Right atrium auricular region (tissue), 2 donors: ENCODE measurements around the gene PRDM16. TPM values are rescaled to one million over a fixed set of nuclear protein-coding genes. Genes with fewer than 3 reads are reported as not detected.

Experiments used
- DNase-seq: peaks from one replicate; pipeline ENCODE4 v3.0.0-alpha.2; 2019; ENCODE audit warnings: low spot score
- H3K27ac ChIP-seq, 2 donors: fragments of 200-600 bp; sonication (generic); 1 replicate in 1 of 2; 2 replicates in 1 of 2; pipeline ENCODE4 v1.5.1; 2016 to 2019
- H3K27me3 ChIP-seq, 2 donors: fragments of 200-600 bp; sonication (generic); one replicate each; pipeline versions ENCODE4 v1.5.1 to v1.6.0; 2017 to 2019
- H3K36me3 ChIP-seq: fragments of 200-600 bp; sonication (generic); one replicate; pipeline ENCODE4 v1.5.1; 2016
- H3K4me1 ChIP-seq, 2 donors: fragments of 200-600 bp; sonication (generic); one replicate each; pipeline versions ENCODE4 v1.5.1 to v1.6.0; 2017 to 2019
- H3K4me3 ChIP-seq, 2 donors: fragments of 200-600 bp; sonication (generic); 1 replicate in 1 of 2; 2 replicates in 1 of 2; pipeline ENCODE4 v1.5.1; 2017 to 2019; ENCODE audit warnings: mild to moderate bottlenecking in 1 of 2, moderate library complexity in 1 of 2
- H3K9me3 ChIP-seq, 2 donors: fragments of 200-600 bp; sonication (generic); one replicate each; pipeline ENCODE4 v1.5.1; 2019
- CTCF ChIP-seq, 2 donors: fragments of 200-600 bp; sonication (generic); IDR thresholded peaks; one replicate each; pipeline ENCODE4 v1.5.1; 2019; ENCODE audit warnings: antibody characterized with exemption in 2 of 2
- total RNA-seq, 2 donors: library from RNA; depleted of rRNA; stranded (reverse); fragments of >200 nt; gene quantifications; one replicate each; pipeline ENCODE4 v1.1.0, GENCODE V29; 2016

The PRDM16 gene
- total RNA-seq, 2 donors from 2014 or later = 0.22 to 3.3 TPM

- no peak for TF ChIP-seq CTCF (IDR thresholded peaks at IDR 0.05)
- H3K4me3 ChIP-seq = no peak overlapping the region
- no peak for DNase-seq
Measured at GRCh38 chr1:3242408-3243260, 173.6 kb downstream of the PRDM16 start.

GRCh38 chr1:3243304-3243703, 174.3 kb downstream of the PRDM16 start:
- TF ChIP-seq CTCF (IDR thresholded peaks at IDR 0.05) = no peak
- no peaks in the 10 kb centered on the region for H3K27me3 ChIP-seq
- no peak overlapping the region for H3K4me3 ChIP-seq

More at GRCh38 chr1:3242408-3243260, 173.6 kb downstream of the PRDM16 start:
- Histone ChIP-seq H3K9me3 (peaks cover 0 to 12% of the 10 kb centered on the region in 2 donors), H3K27ac (no peak overlapping the region), H3K4me1 (no peaks in the 10 kb centered on the region), H3K27me3 (no peaks in the 10 kb centered on the region), H3K36me3 (no peaks in the 10 kb centered on the region)

GRCh38 chr1:3244025-3244926, 175.3 kb downstream of the PRDM16 start:
- no peak for TF ChIP-seq CTCF (IDR thresholded peaks at IDR 0.05)
- Histone ChIP-seq H3K4me1 (no peaks in the 10 kb centered on the region), H3K36me3 (no peaks in the 10 kb centered on the region), H3K4me3 (no peak overlapping the region), H3K27ac (no peak overlapping the region), H3K27me3 (no peaks in the 10 kb centered on the region), H3K9me3 (peaks cover 0 to 2% of the 10 kb centered on the region in 2 donors)
- no peak for DNase-seq

More at GRCh38 chr1:3243304-3243703, 174.3 kb downstream of the PRDM16 start:
- H3K4me1 ChIP-seq = no peaks in the 10 kb centered on the region
- no peak for DNase-seq
- no peaks in the 10 kb centered on the region for H3K36me3 ChIP-seq
- H3K27ac ChIP-seq = no peak overlapping the region
- H3K9me3 ChIP-seq = peaks cover 0 to 11% of the 10 kb centered on the region in 2 donors

- Histone ChIP-seq H3K4me1 (no peaks in the 10 kb centered on the region), H3K4me3 (no peak overlapping the region), H3K9me3 (no peaks in the 10 kb centered on the region), H3K27ac (no peak overlapping the region), H3K27me3 (no peaks in the 10 kb centered on the region), H3K36me3 (no peaks in the 10 kb centered on the region)
- TF ChIP-seq CTCF (IDR thresholded peaks at IDR 0.05) = no peak
- no peak for DNase-seq
Measured at GRCh38 chr1:3244927-3245315, 175.9 kb downstream of the PRDM16 start.

- no peak overlapping the region for H3K27ac ChIP-seq
- H3K9me3 ChIP-seq = no peaks in the 10 kb centered on the region
- H3K4me1 ChIP-seq = no peaks in the 10 kb centered on the region
- no peak for TF ChIP-seq CTCF (IDR thresholded peaks at IDR 0.05)
- no peaks in the 10 kb centered on the region for H3K27me3 ChIP-seq
- no peak overlapping the region for H3K4me3 ChIP-seq
- DNase-seq = no peak
- no peaks in the 10 kb centered on the region for H3K36me3 ChIP-seq
Measured at GRCh38 chr1:3245344-3245743, 176.3 kb downstream of the PRDM16 start.
